ENCODE data around the gene ACSL3.
A peak's percentile ranks its signal among the peaks of the same experiment; 100 is the strongest.
"Not testable (repeated sequence)": the region's sequence is repeated elsewhere in the genome, so short reads cannot be mapped to it uniquely, and the experiment has no call there.

The ACSL3 gene

DNA sequence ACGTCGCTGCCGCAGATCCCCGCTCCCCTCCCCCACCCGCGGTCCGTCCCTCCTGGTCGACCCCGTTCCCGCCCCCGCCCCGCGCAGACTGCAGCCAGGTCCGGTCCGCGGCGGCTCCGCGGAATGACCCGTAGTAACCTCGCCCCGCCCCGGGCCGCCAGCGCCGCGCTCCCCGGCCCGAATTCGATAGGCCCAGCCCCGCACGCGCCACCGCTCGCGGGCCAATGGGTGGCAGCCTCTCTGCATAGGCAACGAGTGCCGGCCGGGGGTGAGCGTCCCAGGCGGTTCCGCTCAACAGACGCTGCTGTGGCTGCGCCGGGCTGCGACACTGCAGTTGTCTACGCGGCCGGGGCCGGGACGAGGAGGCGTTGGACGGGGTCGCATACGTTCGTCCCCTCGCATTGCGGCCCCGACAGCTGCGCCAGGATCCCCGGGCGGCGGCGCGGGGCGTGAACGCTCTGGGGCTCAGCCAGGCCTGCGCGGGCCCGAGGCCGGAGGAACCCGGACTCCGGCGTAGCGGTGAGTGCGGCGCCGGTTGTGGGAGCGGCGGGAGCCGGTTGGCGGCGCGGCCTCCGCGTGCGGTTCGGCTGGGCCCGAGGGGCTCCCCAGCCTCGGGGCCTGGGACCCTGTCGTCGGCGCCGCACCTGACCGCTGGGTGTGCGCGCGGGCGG is at the start of gene ACSL3:
TSS of gene ACSL3 (plus strand) at position 297 of the 671 bp plus-strand sequence. CDS start 47,737 bp downstream, outside the sequence.
- peak; percentile 89 for DNase-seq

- DNase-seq: no peak
These were observed 49.0 kb upstream of the ACSL3 start for GRCh38 chr2:222811828-222812227.

- DNase-seq: no peak
These were observed 47.5 kb upstream of the ACSL3 start for GRCh38 chr2:222813177-222813843.

DNA sequence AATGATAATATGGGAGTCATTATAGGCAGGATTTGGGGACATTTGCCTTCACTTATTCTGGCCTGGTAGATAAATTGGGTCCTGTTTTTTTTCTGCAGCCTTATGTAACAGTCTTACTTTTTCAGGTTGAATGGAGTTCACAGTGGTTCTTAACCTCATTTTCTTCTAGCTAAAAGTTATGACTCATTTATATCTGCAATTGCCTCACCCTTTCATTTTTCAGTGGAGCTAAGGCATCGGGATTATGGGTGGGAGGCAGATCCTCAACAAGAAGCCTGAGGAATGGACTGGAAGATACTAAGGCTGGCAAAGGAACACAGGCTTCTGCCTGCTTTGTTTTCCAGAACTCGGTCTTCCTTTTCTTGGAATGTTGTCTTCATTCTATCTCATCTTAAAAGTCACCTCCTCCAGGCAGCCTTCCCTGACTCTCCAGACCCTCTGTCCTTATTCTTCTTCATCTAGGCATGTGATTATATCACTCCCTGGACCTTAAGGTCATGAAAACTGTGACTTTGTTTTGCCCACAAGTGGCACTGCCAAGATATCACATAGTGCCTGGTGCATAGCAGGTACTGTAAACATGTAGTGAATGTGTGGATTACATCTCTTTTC is 41.0 kb upstream of the ACSL3 start:
- DNase-seq: no peak

DNA sequence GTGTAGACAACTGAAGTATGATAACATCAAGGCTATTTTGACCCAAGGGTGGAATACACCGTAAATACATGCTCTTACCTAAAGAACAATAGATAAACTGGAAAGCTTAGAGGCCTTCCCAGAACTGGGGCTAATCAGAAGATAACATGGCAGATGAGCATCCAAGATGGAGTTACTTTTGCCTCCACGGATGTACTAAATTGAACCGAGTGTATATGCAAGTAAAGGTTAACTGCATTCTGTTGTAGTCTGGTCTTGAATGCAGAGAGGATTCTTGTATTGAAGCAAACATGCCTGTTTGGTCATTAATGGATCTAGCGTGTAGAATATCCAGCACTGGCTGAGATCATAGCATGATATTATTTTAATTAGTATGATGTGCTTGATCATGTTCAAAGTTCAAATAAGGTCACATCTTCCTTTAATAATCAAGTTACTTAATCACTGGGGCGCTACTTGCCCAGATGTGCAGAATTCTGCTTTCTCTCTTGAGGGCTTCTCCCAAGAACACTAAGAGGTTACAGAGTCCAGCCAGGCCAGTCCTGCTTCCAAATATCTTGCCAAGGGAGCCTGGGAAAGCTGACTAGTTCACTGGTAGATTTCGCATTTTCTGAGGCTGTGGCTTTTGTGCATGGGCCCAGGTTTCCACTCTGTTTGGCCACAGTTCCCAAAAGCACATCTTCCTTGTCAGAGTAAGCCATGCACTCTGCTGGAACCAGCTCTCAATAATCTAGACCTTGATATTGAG is 37.5 kb upstream of the ACSL3 start:
- no peak for DNase-seq

GRCh38 chr2:222825031-222825430 is 35.8 kb upstream of the ACSL3 start:
- DNase-seq: no peak

DNA sequence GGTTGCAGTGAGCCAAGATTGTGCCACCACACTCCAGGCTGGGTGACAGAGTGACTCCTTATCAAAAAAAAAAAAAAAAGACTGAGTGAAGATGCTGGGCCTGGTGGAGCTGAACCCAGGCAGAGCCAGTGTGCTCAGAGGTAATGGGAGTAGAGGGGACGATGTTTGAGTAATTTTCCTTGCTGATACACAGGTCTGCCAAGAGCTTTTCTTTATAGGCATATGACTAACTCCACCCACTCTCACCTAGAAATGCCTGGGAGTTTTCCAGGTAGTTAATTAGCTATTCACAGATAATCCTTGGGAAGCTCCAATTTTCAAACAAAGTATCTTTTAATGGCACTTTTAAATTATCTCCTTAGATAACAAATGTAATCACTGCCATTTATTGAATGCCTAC is 33.4 kb upstream of the ACSL3 start:
- no peak for DNase-seq

DNA sequence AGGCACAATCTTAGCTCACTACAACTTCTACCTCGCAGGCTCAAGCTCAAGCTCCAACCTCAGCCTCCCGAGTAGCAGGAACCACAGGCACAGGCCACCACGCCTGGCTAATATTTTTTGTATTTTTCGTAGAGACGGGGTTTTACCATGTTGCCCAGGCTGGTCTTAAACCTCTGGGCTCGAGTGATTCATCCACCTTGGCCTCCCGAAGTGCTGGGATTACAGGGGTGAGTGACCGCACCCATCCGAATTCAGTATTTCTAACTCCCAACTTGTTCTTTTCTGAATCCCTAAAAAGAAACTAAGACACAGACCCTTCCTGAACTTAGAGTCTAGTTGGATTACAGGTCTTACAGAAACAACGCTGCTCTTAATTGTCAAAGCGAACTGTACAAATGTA is 32.3 kb upstream of the ACSL3 start:
- no peak for DNase-seq

GRCh38 chr2:222830164-222830563 is 30.7 kb upstream of the ACSL3 start:
- DNase-seq: no peak

DNA sequence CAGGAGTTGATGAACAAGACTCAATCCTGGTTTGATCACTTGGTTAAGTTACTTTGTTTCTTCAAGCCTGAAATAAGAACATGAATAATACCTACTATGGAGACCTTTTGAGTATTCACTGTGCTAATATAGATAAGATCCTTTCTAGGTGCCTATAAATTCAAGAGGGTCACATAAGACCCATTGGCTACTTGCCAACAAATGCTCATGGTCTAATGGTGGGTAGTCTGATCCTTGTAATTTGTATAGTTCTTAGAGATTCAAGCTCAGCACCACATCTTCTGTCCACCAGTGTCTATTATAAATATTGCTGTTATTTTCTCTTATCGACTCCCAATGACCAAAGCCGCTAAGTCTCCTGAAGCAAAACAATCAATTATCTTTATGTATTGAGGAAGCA is 27.4 kb upstream of the ACSL3 start:
- no peak for DNase-seq

- no peak for DNase-seq
These were observed 25.6 kb upstream of the ACSL3 start for GRCh38 chr2:222835143-222835822.

DNA sequence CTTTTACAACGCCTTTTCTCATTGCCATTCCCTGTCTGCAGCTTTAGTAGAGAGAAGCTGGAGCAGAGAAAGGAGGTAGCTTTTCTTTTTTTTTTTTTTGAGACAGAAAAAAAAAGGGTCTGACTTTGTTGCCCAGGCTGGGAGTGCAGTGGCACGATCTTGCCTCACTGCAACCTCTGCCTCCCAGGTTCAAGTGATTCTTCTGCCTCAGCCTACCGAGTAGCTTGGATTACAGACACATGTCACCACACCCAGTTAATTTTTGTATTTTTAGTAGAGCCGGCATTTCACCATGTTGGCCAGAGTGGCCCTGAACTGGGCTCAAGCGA is 25.0 kb upstream of the ACSL3 start:
- no peak for DNase-seq

DNA sequence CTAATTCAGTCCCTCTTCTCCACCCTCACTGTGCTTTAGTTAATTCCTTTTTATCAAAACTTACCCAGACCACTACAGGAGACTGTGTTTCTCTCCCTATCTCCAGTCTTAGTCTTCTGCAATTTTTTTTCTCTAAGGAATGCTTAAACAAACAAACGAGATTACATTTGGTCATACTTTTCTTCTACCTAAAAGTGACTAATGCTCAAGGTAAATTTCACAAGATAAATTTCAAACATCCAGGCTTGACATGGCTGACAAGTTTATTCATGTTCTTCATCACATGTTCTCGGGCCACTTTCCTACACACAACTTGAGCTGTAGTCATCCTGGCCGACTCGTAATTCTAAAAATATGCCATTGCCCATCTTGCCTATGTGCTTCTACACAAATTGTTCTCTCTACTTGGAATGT is 23.2 kb upstream of the ACSL3 start:
- DNase-seq: no peak

DNA sequence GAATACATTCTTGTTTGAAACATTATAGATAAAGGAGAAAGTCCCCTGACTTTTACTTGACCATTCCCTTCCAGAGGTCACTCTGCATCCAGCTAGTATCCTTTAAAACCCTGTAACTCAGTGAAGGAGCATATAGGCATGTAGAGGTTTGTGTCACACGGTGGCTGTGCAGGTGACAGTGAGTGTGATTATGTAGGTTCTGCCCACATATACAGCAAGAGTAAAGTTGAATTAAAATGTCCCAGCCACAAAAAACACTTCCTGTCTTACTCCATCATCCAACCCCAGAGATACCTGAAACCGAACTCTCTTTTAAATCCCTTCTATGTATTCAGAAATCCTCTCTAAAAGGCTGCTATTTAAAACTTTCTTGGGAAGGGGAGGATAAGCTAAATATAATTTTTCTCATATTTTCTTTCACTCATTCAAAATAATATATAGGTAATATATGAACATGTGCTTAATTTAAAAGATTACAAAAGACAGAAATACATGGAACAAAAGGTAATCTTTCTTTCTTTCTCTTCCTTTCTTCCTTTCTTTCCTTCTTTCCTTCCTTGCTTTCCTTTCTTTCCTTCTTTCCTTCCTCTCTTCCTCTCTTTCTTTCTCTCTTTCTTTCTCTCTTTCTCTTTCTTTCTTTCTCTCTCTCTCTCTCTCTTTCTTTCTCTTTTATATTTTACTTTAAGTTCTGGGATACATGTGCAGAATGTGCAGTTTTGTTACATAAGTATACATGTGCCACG is 20.6 kb upstream of the ACSL3 start:
- DNase-seq: no peak

- DNase-seq: no peak
These were observed 18.2 kb upstream of the ACSL3 start for GRCh38 chr2:222842491-222843174.

DNA sequence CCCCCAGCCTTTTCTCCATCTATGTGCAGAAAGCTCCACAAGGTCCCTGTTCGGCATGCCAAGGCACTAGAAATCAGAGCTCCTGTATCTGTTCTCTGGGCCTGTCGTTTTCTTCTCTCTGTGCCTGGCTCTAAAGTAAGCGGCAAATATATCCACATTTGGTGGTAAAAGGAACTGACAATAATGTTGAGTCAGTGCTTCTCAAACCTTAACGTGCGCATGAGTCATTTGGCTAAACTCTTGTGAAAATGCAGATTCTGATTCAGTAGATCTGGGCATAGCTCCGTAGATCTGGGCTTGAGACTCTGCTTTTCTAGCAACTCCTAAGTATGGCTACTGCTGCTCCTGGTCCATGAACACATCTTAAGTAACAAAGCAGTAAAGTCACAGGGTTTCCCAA is 16.5 kb upstream of the ACSL3 start:
- DNase-seq: no peak

DNA sequence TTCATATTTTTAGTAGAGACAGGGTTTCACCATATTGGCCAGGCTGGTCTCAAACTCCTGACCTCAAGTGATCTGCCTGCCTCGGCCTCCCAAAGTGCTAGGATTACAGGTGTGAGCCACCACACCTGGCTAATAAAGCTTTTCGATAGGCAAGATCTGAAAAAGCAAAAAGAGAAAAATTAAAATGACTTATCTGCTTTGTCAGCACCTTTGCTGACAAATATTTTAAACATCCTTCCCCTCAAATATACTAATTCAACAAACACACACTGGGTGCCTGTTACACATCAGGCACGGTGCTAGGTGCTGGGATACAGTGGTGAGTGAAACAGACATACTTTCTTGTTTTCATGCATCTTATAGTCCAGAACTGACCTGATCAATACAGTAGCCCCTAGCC is 15.5 kb upstream of the ACSL3 start:
- DNase-seq: not testable (repeated sequence)

DNA sequence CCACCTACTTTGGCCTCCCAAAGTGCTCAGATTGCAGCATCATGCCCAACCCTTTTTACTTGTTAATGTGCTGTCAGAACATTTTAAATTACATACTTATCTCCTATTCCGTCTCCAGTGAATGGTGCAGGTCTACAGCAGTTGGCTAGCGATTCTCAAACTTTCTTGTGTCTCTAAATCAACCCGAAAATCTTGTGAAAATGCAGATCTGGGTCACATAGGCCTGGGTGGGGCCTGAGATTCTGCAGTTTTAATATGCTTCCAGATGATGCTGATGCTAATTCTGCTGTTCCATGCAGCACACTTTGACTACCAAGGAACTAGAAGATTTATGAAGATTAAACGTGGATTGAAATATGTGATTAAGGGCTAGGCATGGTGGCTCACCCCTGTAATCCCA is 14.8 kb upstream of the ACSL3 start:
- DNase-seq: no peak

DNA sequence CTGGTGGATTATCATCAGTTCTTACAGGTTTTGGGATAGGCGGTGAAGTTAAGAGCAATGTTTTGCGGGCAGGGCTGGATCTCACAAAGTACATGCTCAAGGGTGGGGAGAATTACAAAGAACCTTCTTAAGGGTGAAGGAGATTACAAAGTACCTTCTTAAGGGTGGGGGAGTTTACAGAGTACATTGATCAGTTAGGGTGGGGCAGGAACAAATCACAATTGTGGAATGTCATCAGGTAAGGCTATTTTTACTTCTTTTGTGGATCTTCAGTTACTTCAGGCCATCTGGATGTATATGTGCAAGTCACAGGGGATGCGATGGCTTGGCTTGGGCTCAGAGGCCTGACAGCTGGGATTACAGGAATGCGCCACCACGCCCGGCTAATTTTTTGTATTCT is 12.8 kb upstream of the ACSL3 start:
- not testable (repeated sequence) for DNase-seq

GRCh38 chr2:222848862-222849261 is 12.0 kb upstream of the ACSL3 start:
- no peak for DNase-seq

- no peak for DNase-seq
These were observed 8.7 kb upstream of the ACSL3 start for GRCh38 chr2:222851956-222852617.
